Thyroid gland (tissue), 4 donors: Measurements from ENCODE around the gene ITGB7. TPM values are rescaled to one million over a fixed set of nuclear protein-coding genes. Genes with fewer than 3 reads are reported as not detected.

Experiments
- DNase-seq, 2 donors: peaks; one replicate each; pipeline ENCODE4 v3.0.0-alpha.2; 2019
- H3K27ac ChIP-seq, 3 donors: fragments of 200-600 bp; sonication (generic); 1 replicate in 2 of 3; 2 replicates in 1 of 3; pipeline ENCODE4 v1.5.1; 2016 to 2019; ENCODE audit warnings: mild to moderate bottlenecking in 1 of 3, moderate library complexity in 1 of 3
- H3K27me3 ChIP-seq: fragments of 200-600 bp; sonication (generic); one replicate; pipeline ENCODE4 v1.5.1; 2019
- H3K36me3 ChIP-seq, 2 donors: fragments of 200-600 bp; sonication (generic); one replicate each; pipeline ENCODE4 v1.5.1; 2016 to 2019
- H3K4me1 ChIP-seq, 2 donors: fragments of 200-600 bp; sonication (generic); one replicate each; pipeline ENCODE4 v1.5.1; 2017 to 2019
- H3K4me3 ChIP-seq, 3 donors: fragments of 200-600 bp; sonication (generic); replicated peaks in 1 of 3; 1 replicate in 2 of 3; 2 replicates in 1 of 3; pipeline ENCODE4 v1.5.1; 2016; ENCODE audit warnings: mild to moderate bottlenecking in 1 of 3
- H3K9me3 ChIP-seq: fragments of 200-600 bp; sonication (generic); one replicate; pipeline ENCODE4 v1.5.1; 2017
- POLR2A ChIP-seq, 2 donors: fragments of 450-650 bp; IDR thresholded peaks; one replicate each; pipeline ENCODE4 v1.6.1; 2017; ENCODE audit warnings: antibody characterized with exemption in 2 of 2, mild to moderate bottlenecking in 2 of 2, moderate library complexity in 1 of 2
- WGBS, 2 donors: methylation state at CpG; one replicate each; pipeline ENCODE4 v1.1.5; 2017; 5-methylcytosine and 5-hydroxymethylcytosine counted together
- intact Hi-C: fragments of 100-400 bp; cut with DNase I; formaldehyde crosslinking; loops from one replicate; pipeline ENCODE4 v1.15.1; 2023
- total RNA-seq, 4 donors: library from RNA; depleted of rRNA; stranded (reverse); fragments of >200 nt; gene quantifications; one replicate each; pipeline ENCODE4 v1.2.3, GENCODE V29; 2016
- TF ChIP-seq, protein P1 (sequence below), 6 experiments: fragments of 200-600 bp in 3 of 6; fragments of 450-650 bp in 3 of 6; sonication (generic) in 3 of 6; IDR thresholded peaks; one replicate each; pipeline ENCODE4 v1.5.1; 2016 to 2019; ENCODE audit warnings: antibody characterized with exemption in 6 of 6, mild to moderate bottlenecking in 2 of 6, inconsistent platforms in 1 of 6, moderate library complexity in 1 of 6

ITGB7 gene
- total RNA-seq, 4 donors from 2014 or later: 3.2 to 15.6 (median 4.9) TPM

DNA sequence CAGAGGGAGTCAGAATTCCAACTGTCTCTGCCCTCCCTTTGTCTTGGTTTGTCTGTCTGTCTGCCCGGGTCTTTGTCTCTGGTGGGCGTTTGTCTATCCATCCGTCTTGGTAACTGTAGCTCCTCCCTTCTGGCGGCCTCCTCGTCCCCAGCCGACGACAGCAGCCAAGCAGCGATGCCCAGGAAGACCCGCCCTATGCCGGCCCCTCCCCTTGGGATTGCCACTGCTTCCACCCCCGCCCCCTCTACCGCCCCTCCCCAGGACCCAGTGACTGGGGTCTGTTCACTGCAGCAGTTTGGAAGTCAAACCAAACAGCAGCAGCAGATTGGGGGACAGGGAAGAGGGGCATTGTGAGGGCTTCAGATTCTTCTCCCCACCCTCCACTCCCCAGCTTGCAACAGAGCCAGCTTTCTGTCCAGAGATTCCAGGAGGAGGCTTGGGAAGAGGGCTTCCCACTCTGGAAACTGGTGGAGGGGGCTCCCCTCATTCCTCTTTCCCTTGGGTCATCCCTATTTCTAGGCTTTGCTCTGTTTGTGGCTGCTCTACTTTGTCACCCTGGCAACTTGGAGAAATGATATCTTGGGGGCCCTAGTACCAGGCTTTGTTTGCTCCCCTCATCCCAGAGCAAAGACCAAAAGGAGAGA is 27.3 kb upstream of the ITGB7 start:
- no peak for DNase-seq

DNA sequence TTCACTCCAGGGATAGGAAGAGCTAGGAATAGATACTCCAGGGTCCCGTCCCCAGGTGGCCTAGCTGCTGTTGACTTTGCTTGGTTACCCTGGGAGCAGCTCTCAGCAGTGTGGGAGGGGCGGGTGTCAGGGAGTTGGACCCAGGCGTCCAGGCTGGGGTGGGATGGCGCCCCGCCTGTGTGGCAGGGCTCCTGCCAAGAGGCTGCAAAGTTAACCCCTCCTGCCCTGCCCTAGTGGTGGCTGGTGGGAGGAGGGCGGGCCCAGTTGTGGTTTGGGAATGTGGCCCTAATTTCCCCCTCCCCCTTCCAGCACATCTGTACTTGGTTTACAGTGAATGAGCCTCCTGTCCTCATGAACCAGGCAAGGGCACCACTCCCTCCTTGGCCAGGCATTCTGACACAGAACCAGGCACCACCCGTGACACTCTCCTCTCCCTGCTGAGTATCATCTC is 26.6 kb upstream of the ITGB7 start:
- WGBS, 2 donors: 42 to 54% methylated on average over 4 to 7 of the region's 7 CpGs
- H3K4me1 ChIP-seq: peaks cover 32 to 46% of the 10 kb centered on the region in 2 donors

More for the DNA sequence above, 27.3 kb upstream of the ITGB7 start:
- Histone ChIP-seq H3K27ac (no peak overlapping the region), H3K4me3 (no peak overlapping the region), H3K27me3 (no peaks in the 10 kb centered on the region), H3K4me1 (peaks cover 32 to 44% of the 10 kb centered on the region in 2 donors), H3K36me3 (no peaks in the 10 kb centered on the region), H3K9me3 (no peaks in the 10 kb centered on the region)
- intact Hi-C loops: no loop called here
- 24 to 25% methylated on average over 7 to 10 of the region's 12 CpGs for WGBS, 2 donors
- TF ChIP-seq, protein P1, sequence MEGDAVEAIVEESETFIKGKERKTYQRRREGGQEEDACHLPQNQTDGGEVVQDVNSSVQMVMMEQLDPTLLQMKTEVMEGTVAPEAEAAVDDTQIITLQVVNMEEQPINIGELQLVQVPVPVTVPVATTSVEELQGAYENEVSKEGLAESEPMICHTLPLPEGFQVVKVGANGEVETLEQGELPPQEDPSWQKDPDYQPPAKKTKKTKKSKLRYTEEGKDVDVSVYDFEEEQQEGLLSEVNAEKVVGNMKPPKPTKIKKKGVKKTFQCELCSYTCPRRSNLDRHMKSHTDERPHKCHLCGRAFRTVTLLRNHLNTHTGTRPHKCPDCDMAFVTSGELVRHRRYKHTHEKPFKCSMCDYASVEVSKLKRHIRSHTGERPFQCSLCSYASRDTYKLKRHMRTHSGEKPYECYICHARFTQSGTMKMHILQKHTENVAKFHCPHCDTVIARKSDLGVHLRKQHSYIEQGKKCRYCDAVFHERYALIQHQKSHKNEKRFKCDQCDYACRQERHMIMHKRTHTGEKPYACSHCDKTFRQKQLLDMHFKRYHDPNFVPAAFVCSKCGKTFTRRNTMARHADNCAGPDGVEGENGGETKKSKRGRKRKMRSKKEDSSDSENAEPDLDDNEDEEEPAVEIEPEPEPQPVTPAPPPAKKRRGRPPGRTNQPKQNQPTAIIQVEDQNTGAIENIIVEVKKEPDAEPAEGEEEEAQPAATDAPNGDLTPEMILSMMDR (IDR thresholded peaks at IDR 0.05): no peak
- TF ChIP-seq POLR2A (IDR thresholded peaks at IDR 0.05): no peak

DNA sequence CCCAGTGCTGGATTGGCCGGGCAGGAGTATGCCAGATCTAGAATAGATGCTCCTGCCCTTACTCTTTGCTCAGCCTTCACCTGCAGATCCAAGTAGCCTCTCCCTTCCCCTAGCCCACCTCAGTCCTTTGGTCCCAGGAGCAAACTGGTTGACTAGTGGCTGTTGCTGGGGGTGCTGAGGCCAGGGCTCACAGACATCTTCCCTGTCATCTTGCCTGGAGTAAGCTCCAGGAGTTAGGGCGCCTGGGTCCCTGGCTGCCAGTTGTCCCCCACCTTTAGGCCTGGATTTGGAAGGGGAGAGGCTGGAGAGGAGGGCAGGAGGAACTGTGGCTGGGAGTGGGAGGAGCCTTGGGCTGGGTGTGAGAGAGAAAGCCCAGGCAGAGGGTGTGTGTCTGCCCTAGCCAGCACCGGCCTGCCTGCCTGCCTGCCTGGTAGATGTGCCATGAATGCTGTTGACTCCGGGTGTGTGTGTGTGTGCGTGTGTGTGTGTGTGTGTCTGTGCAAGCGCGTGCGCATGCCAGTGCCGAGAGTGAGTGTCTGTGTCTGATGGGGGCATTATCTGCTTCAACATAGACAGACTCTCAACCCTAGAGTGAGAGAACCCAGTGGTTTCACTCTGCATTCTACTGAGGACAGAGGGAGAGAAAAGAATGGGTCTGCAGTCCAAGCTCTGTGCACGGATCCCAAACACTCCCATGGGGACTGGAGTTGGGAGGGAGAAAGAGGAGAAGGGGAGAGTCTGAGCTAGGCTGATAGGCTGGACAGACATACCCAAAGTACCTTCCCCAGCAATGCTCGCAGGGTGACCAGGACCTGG is 25.8 kb upstream of the ITGB7 start:
- H3K4me3 ChIP-seq: peak overlapping the region in 1 of 3 donors; percentile 53
- no peaks in the 10 kb centered on the region for H3K9me3 ChIP-seq
- peak; percentile 74 for DNase-seq
- intact Hi-C loops: no loop called here
- 15 to 23% methylated on average over 10 to 11 of the region's 11 CpGs for WGBS, 2 donors
- no peaks in the 10 kb centered on the region for H3K27me3 ChIP-seq
- H3K27ac ChIP-seq: peak overlapping the region; percentile 83 to 91 (median 84)
- peaks cover 32 to 46% of the 10 kb centered on the region in 2 donors for H3K4me1 ChIP-seq
- no peaks in the 10 kb centered on the region for H3K36me3 ChIP-seq
- TF ChIP-seq, protein P1 (IDR thresholded peaks at IDR 0.05): no peak
- TF ChIP-seq POLR2A (IDR thresholded peaks at IDR 0.05): no peak

More for the DNA sequence above, 26.6 kb upstream of the ITGB7 start:
- Histone ChIP-seq H3K27me3 (no peaks in the 10 kb centered on the region), H3K36me3 (no peaks in the 10 kb centered on the region), H3K27ac (peak overlapping the region in 2 of 3 donors; percentile 84 to 91), H3K4me3 (no peak overlapping the region), H3K9me3 (no peaks in the 10 kb centered on the region)
- TF ChIP-seq, protein P1 (IDR thresholded peaks at IDR 0.05): no peak
- no peak for TF ChIP-seq POLR2A (IDR thresholded peaks at IDR 0.05)
- DNase-seq: no peak
- intact Hi-C loops: no loop called here

DNA sequence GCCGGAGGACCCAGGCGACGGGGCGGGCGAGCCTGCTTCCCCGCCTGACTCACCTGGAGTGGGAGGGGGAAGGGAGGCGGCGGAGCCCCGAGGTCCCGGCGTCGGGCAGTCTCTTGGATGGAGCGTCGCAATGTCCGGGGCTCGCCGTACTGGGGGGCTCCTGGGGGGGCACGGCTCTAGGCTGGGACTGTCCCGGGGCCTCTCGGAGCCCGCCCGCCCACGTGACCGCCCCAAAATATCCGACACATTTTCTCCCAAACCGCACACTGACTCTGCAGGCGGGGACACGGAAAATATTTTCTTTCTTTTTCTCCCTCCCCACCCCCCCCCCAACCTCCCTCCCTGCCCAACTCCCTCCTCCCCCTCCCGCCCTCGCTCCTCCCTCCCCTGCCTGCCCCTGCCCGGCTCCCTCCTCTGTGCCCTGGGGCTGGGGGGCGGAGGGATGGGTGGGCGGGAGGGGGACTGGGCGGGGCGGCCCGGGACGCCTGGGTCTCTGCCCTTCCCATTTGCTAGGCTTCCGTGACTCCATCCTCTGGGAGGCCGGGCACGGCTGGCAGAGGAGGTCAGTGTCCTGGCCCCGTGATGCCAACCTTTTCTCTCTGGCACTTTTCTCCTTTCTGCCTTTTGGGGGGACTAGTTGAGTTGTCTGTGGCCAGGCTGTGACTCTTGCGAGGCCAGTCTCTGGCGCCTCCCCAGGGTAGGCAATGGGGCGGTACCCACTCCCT is 25.0 kb upstream of the ITGB7 start, which contains the start of gene RARG:
TSS of gene RARG (minus strand) at position 289 of the 725 bp plus-strand sequence. CDS start 4,664 bp downstream, outside the sequence.
- TF ChIP-seq POLR2A (IDR thresholded peaks at IDR 0.05): peak in 1 of 2 donors; percentile 34
- TF ChIP-seq, protein P1 (IDR thresholded peaks at IDR 0.05): no peak
- peak; percentile 88 for DNase-seq
- H3K4me3 ChIP-seq: peak within 1 kb of the TSS; percentile 4 to 54 (median 53)
- no peaks in the 10 kb centered on the region for H3K27me3 ChIP-seq
- H3K9me3 ChIP-seq: no peaks in the 10 kb centered on the region
- H3K4me1 ChIP-seq: peaks cover 32 to 46% of the 10 kb centered on the region in 2 donors
- WGBS, 2 donors: 0% methylated on average over 12 to 20 of the region's 44 CpGs
- H3K27ac ChIP-seq: peak within 1 kb of the TSS; percentile 83 to 91 (median 84)
- peaks cover 0 to 3% of the 10 kb centered on the region in 2 donors for H3K36me3 ChIP-seq
- intact Hi-C loops: no loop called here
